Ovary (tissue), 3 donors: ENCODE results near the gene TMEM135.

ENCODE experiments used
- CTCF ChIP-seq, 3 donors: fragments of 450-650 bp in 2 of 3; fragments of 200-600 bp in 1 of 3; IDR thresholded peaks; one replicate each; pipeline versions ENCODE4 v1.5.1 to v1.8.0; 2016 to 2022; ENCODE audit warnings: antibody characterized with exemption in 3 of 3, mild to moderate bottlenecking in 1 of 3
- EP300 ChIP-seq: sonication (generic); formaldehyde crosslinking; IDR thresholded peaks from one replicate; pipeline ENCODE4 v1.6.1; 2017; ENCODE audit warnings: antibody characterized with exemption
- POLR2A ChIP-seq: fragments of 450-650 bp; IDR thresholded peaks from one replicate; pipeline ENCODE4 v1.6.1; 2017; ENCODE audit warnings: antibody characterized with exemption, mild to moderate bottlenecking, moderate library complexity
- donor health status: DM: no; HTN: no; CAD: no.

DNA sequence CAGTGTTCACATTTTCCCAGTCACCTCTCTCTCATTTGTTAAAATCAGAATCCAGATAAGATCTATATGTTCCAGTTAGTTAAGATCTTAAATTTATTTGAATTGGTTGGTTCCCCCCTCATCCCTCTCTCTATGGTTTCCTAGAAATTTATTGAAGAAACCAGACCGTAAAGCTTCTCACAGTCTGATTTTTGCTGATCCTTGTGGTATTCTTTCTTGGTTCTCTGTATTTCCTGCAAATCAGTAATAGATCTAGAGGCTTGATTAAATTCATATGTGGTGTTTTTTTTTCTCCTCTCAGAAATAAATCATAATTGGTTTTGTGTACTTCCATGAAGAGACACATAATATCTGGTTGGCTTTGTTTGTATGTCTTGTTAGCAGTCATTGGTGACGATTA, 147.5 kb downstream of the TMEM135 start:
- TF ChIP-seq CTCF (IDR thresholded peaks at IDR 0.05) (no peak), POLR2A (no peak), EP300 (no peak)
